GM10266 (cell line): ENCODE data around the gene HIC1.

ENCODE experiments used
- DNase-seq: peaks from one replicate; pipeline ENCODE4 v3.0.0; 2012; ENCODE audit errors: extremely low spot score
- CTCF ChIP-seq: IDR thresholded peaks from 2 replicates; pipeline ENCODE4 v1.5.1; 2012; ENCODE audit warnings: mild to moderate bottlenecking, low read depth; ENCODE audit not compliant: control insufficient read depth, insufficient read depth; ENCODE audit errors: missing control alignments

The HIC1 gene

GRCh38 chr17:2050300-2051060 is 4.4 kb upstream of the HIC1 start:
- peak; percentile 86 for DNase-seq
- no peak for TF ChIP-seq CTCF

DNA sequence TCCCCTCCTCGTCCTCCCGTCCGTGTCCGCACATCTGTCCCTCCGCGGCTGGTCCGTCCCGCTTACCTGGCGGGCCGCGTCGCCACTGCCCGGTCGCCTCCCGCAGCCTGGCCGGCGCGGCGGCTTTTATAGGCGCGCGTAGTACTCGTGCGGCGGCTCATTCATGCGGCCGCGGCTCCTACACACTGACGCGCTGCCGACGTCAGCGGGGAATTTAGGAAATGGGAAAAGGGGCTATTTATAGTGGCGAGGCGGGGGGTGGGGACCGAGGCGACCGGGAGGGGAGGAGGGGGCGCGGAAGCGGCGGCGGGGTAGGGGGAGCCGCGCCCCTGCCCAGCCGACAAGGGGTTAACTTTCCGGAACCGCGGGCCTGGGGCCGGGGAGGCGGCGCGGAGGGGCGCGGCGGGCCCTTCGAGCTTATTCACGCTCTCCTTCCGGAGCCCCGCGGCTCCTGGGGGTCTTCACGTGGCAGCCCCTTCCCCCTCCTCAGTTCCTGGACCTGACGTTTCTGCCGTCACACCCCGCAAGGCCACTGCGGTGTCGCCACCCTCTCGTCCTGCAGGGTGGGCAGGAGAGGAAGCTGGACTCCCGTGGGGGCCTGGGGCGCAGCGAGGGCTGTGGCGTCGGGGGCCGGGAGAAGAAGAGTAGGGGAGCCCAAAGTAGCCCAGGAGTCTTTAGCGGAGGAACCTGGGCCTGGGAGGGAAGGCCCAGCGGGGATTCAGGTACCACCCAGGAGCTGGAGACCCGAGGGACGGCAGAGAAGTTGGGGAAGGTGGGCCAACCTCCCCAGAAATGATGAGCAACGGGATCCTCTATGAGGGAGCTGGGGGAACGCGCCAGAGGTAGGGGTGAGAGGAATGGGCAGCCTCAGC is 3.6 kb upstream of the HIC1 start:
- no peak for DNase-seq
- no peak for TF ChIP-seq CTCF

- no peak for TF ChIP-seq CTCF
- DNase-seq, result no peak
Measured at GRCh38 chr17:2051933-2052559, 2.9 kb upstream of the HIC1 start.

DNA sequence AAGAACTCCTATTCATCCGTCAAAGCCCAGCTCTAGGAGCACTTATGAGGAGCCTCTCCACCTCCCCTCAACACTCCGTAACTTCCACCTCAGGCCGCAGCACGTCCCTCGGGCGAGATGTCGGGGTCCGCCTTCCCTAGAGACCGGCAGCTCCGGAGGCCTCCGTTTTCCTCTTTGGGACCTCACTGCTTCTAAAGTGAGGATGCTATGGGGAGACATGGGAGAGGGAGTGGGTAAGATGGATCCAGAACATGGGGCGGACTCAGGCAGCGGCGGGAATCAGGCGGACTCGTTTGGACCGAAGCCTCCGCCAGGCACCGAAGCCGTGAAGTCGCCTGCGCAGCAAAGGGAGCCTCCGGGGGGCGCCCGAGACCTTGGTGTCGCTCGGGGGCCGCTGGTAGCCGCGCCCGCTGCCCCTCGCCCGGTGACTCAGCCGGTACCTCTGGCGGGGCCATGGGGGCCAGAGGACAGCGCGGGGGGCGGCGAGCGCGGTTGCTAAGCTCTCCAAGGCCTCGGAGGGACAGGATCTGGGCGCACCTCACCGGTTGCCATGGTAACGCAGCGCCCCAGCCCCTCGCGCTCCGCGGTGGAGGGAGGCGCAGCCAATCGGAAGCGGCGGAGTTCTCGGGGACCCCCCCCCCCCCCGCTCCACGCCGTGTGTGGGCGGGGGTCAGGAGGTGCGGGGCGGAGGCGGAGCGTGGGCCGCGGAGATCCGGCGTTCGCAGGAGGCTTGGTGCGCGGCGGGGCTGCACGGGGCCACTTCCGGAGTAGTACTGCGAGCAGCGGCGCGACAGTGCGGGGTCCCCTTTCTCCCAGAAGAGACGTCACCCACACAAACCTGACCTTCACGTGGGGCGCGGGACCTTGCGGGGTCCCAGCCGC is 1.3 kb upstream of the HIC1 start:
- peak; percentile 85 for TF ChIP-seq CTCF

DNA sequence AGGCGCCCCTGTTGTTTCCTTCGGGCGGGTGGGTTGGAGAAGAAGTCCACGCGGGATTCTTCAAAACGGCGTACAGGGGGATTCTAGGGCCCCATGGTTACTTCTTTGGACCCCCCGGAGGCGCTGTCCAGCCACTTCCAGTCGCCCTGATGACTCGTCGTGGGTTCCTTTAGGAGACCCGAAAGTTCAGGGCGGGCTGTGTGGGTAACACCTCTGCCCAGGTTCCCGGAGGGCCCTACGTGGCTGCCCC is 716 bp upstream of the HIC1 start:
- DNase-seq, result no peak
- no peak for TF ChIP-seq CTCF

More for the DNA sequence above, 1.3 kb upstream of the HIC1 start:
- peak; percentile 91 for DNase-seq

DNA sequence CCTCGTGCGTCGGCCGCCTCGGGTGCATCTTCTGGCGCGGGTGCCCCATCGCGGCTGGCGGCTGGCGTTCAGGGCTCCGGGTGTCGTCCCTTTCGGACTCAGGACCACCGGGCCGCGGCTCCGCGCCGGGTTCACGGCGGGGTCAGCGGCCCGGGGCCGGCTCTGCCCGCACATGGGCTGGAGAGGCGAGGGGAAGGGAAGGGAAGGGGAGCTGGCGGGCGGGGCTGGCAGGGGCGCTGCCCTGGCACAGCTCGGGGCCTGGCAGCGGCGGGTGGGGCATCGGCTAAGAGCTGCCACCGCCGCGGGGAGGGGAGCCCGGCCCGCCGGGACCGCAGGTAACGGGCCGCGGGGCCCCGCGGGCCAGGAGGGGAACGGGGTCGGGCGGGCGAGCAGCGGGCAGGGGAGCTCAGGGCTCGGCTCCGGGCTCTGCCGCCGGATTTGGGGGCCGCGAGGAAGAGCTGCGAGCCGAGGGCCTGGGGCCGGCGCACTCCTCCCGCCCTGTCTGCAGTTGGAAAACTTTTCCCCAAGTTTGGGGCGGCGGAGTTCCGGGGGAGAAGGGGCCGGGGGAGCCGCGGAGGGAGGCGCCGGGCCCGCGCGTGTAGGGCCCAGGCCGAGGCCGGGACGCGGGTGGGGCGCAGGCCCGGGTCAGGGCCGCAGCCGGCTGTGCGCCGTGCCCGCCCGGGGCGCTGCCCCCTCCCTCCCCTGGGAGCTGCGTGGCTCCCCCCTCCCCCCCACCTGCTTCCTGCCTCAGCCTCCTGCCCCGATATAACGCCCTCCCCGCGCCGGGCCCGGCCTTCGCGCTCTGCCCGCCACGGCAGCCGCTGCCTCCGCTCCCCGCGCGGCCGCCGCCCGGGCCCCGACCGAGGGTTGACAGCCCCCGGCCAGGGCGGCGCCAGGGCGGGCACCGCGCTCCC is 646 bp downstream of the HIC1 start:
- peak; percentile 87 for DNase-seq
- TF ChIP-seq CTCF, result no peak
